Activated T-helper 1 cell treated with anti-CD3 and anti-CD28 coated beads, Interleukin-12 subunit alpha, Interleukin-12 subunit beta, Interleukin-2, Interleukin-4 antibody, amounts not matched to agents 30 ng/mL and 10 ng/mL and 1 ng/mL, durations not matched to agents 14 hours and 24 hours and 36 hours (primary cell): Measurements from ENCODE around the gene SH3TC1. TPM values are rescaled to one million over a fixed set of nuclear protein-coding genes. Genes with fewer than 3 reads are reported as not detected.
A peak's percentile ranks its signal among the peaks of the same experiment; 100 is the strongest.

Experiments used
- DNase-seq: peaks from one replicate; pipeline ENCODE4 v3.0.0; 2021; ENCODE audit warnings: low spot score
- H3K27ac Mint-ChIP-seq: one replicate; pipeline ENCODE4 v1.8.0; 2021; ENCODE audit warnings: mild to moderate bottlenecking, mixed read lengths
- H3K27me3 Mint-ChIP-seq: one replicate; pipeline ENCODE4 v1.8.0; 2022; ENCODE audit warnings: mild to moderate bottlenecking, moderate library complexity, mixed read lengths; ENCODE audit not compliant: insufficient read depth
- H3K36me3 Mint-ChIP-seq: one replicate; pipeline ENCODE4 v1.8.0; 2021; ENCODE audit warnings: low read depth, mixed read lengths
- H3K4me1 Mint-ChIP-seq: one replicate; pipeline ENCODE4 v1.8.0; 2021; ENCODE audit warnings: low read depth, mixed read lengths
- H3K4me3 Mint-ChIP-seq: one replicate; pipeline ENCODE4 v1.8.0; 2021; ENCODE audit warnings: mild to moderate bottlenecking, moderate library complexity, mixed read lengths
- H3K9me3 Mint-ChIP-seq: one replicate; pipeline ENCODE4 v1.8.0; 2021; ENCODE audit warnings: mixed read lengths
- intact Hi-C: fragments of 100-400 bp; cut with micrococcal nuclease; formaldehyde crosslinking; loops from one replicate; pipeline ENCODE4 v1.15.1; 2024
- total RNA-seq: library from RNA; stranded (reverse); gene quantifications from 2 replicates; pipeline ENCODE4 v1.2.3, GENCODE V29; 2022

Gene SH3TC1
- total RNA-seq, 1 donor from 2014 or later, result 25.4 TPM

DNA sequence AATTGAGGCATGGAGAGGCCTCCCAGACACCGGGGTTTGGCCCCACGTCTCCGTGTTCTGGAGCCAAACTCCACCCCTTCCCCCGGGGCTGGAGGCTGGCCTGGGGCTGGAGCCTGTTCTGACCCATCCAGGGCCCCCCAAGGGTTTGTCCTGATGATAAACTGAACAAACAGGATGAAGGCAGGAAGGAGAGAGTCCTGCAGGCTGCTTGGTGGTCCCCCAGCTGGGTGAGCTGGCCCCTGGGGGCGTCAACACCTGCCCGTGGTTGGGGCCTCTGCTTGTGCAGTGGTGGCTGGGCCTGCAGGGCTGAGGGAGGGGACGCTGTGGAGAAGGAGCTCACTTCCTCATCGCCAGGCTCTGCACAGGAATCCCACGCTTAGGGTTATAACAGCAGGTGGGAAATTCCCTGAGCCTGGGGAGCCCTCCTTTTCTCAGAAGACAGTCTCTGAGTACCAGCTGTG lies 2.3 kb downstream of the SH3TC1 start:
- peak; percentile 51 for DNase-seq
- H3K4me1 Mint-ChIP-seq, result peaks cover 30% of the 10 kb centered on the region
- H3K9me3 Mint-ChIP-seq, result no peaks in the 10 kb centered on the region

DNA sequence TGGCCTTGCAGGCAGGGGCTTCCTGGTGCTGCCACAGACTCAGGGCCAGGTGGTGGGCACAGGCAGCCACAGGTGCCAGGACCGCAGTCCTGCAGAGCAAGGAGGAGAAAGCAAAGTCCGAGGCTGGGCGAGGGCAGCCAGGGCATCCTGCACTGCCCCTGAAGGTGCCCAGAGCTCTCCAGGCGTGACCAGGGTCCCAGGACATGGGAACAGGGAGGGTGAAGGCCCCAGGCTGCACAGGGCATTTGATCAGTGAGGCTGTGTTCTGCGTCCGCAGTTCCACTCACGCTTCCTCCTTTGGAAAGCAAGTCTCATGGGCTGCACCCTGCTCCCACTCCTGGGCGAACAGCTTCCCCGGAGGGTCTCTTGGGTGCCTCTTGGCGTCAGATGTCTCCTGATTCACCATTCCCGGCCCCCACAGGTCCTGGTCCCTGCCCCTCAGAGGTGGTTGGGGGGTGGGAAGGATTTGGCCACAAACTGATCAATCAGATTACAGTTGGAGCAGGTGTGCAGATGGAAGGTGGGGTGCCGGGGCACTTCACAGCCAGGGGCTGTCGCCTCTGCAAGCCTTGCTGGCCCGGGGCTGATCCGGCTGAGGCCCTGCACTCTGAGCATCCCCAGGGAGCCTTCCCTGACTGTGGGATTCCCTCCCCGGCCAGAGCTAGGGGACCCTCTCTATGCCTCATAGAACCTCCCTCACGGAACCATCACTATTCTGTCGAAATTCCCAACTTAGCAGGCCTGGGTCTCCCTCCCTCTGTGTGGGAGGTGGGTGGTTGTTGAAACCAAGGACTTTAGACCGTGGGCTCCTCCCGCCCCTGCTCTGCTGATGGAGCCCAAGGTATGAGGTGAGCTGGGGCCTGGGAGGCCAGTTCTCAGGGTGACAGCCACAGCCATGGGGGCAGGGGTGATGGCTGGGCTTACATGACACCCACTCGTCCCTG lies 3.3 kb downstream of the SH3TC1 start:
- peaks cover 6% of the 10 kb centered on the region for H3K36me3 Mint-ChIP-seq
- H3K27ac Mint-ChIP-seq, result no peak overlapping the region
- H3K4me1 Mint-ChIP-seq, result peaks cover 30% of the 10 kb centered on the region
- intact Hi-C loops, result loop anchor here (10.0 kb wide), 1 partner anchor 1912 kb away; the partner anchor contains the start of gene WDR1
- no peak for DNase-seq
- H3K27me3 Mint-ChIP-seq, result no peaks in the 10 kb centered on the region
- peak overlapping the region; percentile 89 for H3K4me3 Mint-ChIP-seq
- no peaks in the 10 kb centered on the region for H3K9me3 Mint-ChIP-seq

More for the DNA sequence above, 2.3 kb downstream of the SH3TC1 start:
- peaks cover 6% of the 10 kb centered on the region for H3K36me3 Mint-ChIP-seq
- peak overlapping the region; percentile 86 for H3K27ac Mint-ChIP-seq
- intact Hi-C loops, result loop anchor here (1.0 to 10.0 kb wide), 3 partner anchors 24 to 1913 kb away; partner anchors contain the start of genes ACOX3, TRMT44 and WDR1
- H3K4me3 Mint-ChIP-seq, result peak overlapping the region; percentile 89
- H3K27me3 Mint-ChIP-seq, result peaks cover 1% of the 10 kb centered on the region

DNA sequence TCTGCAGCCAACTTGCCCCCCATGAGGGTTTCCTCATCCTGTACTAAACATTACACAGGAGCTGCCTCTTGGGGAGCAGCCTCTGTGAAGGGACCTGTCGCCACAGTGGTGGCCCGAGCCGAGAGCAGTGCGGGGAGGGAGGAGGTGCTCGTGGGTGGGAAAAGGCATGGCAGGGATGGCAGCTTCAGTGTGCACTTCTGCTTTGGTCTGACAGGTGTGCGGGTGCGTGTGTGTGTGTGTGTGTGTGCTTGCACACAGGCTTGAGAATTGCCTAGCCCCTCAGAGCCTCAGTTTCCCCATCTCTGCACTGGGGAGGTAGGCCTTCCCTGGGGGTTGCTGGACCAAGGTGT lies 3.9 kb downstream of the SH3TC1 start:
- no peaks in the 10 kb centered on the region for H3K27me3 Mint-ChIP-seq
- intact Hi-C loops, result loop anchor here (10.0 kb wide), 1 partner anchor 1912 kb away; the partner anchor contains the start of gene WDR1
- no peaks in the 10 kb centered on the region for H3K9me3 Mint-ChIP-seq
- H3K36me3 Mint-ChIP-seq, result peaks cover 6% of the 10 kb centered on the region
- DNase-seq, result no peak
- H3K4me1 Mint-ChIP-seq, result peaks cover 30% of the 10 kb centered on the region
- no peak overlapping the region for H3K4me3 Mint-ChIP-seq
- H3K27ac Mint-ChIP-seq, result no peak overlapping the region

DNA sequence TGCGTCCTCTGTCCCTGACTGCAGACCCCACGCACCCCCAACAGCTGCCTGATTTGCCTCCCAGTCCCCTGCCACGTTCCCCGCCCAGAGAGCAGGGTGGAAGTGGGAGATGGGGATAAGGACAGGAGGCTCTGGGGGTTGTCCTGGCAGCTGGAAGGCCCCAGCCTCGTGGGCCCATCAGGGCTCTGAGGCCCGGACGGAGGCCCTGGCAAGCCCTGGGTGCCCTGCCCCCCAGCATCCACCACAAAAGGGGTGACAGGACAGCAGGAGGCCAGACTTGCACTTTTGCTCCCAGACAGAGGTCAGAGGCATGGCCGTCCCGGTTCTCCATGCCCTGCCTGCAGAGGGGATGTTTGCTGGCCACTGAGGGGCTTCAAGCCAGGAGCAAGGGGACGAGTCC lies 4.7 kb downstream of the SH3TC1 start:
- Mint-ChIP-seq H3K27ac (no peak overlapping the region), H3K4me1 (peaks cover 22% of the 10 kb centered on the region), H3K4me3 (no peak overlapping the region), H3K9me3 (no peaks in the 10 kb centered on the region), H3K27me3 (no peaks in the 10 kb centered on the region), H3K36me3 (peaks cover 6% of the 10 kb centered on the region)
- intact Hi-C loops, result loop anchor here (10.0 kb wide), 1 partner anchor 1911 kb away; the partner anchor contains the start of gene WDR1
- no peak for DNase-seq

DNA sequence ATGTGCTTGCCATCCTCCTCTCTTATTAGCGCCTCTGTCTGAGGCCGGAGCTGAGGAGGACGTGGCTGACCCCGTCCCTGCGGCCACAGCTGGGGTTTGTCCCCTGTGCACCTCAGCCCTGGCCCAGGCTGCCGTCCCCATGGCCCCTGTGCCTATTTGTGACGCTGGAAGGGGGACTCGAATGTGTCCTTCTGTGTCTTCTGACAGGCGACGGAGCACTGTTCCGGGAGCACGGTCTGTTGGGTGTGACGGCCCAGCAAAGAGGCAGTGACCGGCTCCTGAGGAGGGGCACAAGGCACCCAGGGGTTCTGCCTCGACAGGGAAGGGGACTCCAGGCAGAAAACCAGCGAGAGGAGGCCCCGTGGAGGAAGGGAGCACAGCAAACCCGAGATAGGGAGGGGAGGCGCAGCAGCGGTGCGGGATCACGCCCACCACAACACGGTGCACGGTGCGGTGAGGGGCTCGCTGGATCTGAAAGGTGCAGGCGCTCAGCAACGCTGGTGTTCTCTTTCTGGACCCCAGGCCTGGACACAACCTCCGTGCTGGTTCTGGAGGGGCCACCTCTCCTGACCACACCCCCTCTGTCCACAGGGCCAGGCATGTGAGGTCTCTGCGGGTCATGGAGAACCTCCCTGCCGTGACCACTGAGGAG lies 5.6 kb downstream of the SH3TC1 start:
- Mint-ChIP-seq H3K9me3 (no peaks in the 10 kb centered on the region), H3K4me3 (no peak overlapping the region), H3K27ac (no peak overlapping the region), H3K36me3 (peaks cover 7% of the 10 kb centered on the region), H3K4me1 (peaks cover 20% of the 10 kb centered on the region), H3K27me3 (no peaks in the 10 kb centered on the region)
- DNase-seq, result no peak
- intact Hi-C loops, result loop anchor here (10.0 kb wide), 1 partner anchor 1910 kb away; the partner anchor contains the start of gene WDR1

DNA sequence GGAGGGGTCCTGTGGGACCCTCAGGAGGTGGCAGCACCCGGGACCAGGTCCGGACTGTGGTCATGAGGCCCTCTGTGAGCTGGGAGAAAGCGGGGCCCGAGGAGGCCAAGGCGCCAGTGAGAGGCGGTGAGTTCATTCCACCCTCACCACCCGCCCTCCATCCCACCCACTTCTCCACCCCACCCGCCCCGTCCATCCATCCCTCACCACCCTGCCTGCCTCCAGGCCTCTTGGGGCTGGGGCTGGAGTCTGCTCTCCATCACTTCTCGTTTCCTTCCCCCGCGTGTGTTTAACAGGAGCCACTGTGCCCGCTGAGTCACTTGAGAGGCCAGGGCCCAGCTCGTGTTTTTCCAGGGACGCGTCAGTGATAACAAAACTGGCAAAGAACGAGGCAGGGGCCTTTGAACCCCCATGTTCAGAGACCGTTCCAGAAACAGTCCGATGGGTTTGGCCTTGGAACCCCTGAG lies 6.2 kb downstream of the SH3TC1 start:
- Mint-ChIP-seq H3K27ac (no peak overlapping the region), H3K9me3 (no peaks in the 10 kb centered on the region), H3K36me3 (peaks cover 7% of the 10 kb centered on the region), H3K27me3 (no peaks in the 10 kb centered on the region), H3K4me1 (peaks cover 18% of the 10 kb centered on the region), H3K4me3 (no peak overlapping the region)
- intact Hi-C loops, result loop anchor here (10.0 kb wide), 1 partner anchor 1910 kb away; the partner anchor contains the start of gene WDR1
- no peak for DNase-seq

DNA sequence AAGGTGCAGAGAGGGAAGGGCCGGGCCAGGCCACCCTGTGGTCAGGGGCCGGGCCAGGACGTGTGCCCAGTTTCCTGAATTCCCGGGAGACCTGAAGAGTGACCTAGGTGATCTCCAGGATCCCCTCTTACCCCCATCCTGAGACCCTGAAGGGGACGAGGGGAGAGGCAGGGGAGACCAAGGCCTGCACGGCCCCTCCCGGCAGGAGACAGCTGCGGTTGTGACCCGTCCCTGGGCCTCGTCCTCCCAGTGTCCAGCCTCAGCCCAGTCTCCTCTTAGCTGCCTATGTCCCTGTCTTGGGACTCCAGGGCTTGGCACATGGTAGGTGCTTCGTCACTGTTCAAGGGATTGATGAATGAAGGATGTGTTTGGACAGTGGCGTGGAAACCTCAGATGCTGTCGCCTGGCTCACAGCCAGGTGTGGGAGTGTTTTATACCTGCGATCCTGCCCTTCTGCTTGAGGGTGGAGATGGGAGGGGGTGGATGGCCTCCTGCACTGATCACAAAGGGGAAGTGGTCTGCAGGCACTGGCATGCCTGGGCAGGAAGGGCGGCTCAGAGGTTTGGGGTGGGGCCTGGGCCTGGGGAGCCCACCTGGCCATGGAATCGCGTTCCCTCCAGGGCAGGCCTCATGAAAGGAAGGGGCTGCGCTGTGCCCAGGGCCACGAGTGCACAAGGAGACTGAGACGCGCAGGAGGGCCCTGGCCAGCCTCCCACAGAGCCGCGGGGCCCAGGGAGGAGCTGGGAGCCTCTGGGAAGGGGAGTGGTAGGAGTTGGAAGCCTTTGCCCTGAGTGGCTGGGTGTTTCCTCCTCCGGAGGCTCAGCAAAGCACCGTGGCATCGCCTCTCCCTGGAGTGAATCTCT lies 6.9 kb downstream of the SH3TC1 start:
- H3K36me3 Mint-ChIP-seq, result peaks cover 7% of the 10 kb centered on the region
- intact Hi-C loops, result loop anchor here (10.0 kb wide), 1 partner anchor 1909 kb away; the partner anchor contains the start of gene WDR1
- H3K27ac Mint-ChIP-seq, result no peak overlapping the region
- no peak for DNase-seq
- H3K4me1 Mint-ChIP-seq, result peaks cover 11% of the 10 kb centered on the region
- no peaks in the 10 kb centered on the region for H3K27me3 Mint-ChIP-seq
- H3K4me3 Mint-ChIP-seq, result no peak overlapping the region
- H3K9me3 Mint-ChIP-seq, result no peaks in the 10 kb centered on the region

DNA sequence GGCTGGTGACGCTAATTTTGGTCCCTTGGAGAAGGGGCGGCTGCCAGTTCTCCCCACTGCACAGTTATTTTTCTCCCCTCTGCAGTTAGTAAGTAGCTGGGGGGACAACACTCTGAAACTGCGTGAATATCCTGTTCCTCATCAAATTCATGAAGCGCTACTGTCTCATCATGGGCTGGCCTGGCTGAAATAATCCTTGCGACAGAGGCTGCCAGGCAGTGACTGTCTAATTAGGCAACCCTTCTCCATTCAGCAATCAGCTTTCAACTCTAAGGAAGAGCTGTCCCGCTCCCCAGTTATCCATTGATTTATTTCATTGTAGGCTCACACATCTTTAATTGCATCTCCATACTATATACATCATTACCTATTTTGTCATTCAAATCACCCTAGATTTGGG lies 8.2 kb downstream of the SH3TC1 start:
- intact Hi-C loops, result loop anchor here (10.0 kb wide), 1 partner anchor 1907 kb away; the partner anchor contains the start of gene WDR1
- no peak overlapping the region for H3K4me3 Mint-ChIP-seq
- H3K4me1 Mint-ChIP-seq, result no peaks in the 10 kb centered on the region
- H3K9me3 Mint-ChIP-seq, result no peaks in the 10 kb centered on the region
- no peak overlapping the region for H3K27ac Mint-ChIP-seq
- no peak for DNase-seq
- H3K36me3 Mint-ChIP-seq, result peaks cover 3% of the 10 kb centered on the region
- H3K27me3 Mint-ChIP-seq, result no peaks in the 10 kb centered on the region

DNA sequence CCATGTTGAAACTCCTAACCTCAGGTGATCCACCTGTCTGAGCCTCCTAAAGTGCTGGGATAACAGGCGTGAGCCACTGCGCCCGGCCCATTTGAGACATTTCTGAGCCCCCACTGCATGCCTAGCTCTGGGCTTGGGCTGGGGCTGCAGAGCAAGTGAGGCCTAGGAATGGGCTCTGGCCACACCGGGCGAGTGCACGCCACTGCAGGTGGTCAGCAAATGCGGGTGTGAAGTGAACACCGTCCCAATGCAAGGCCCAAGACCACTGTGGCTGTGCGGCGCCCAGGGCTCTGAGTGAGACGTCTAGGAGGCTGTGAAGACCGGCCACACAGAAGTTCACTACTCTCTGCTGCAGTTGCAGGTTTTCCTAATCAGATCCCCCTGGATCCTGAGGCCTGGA lies 9.5 kb downstream of the SH3TC1 start:
- Mint-ChIP-seq H3K36me3 (peaks cover 5% of the 10 kb centered on the region), H3K4me1 (no peaks in the 10 kb centered on the region), H3K4me3 (no peak overlapping the region), H3K9me3 (no peaks in the 10 kb centered on the region), H3K27me3 (no peaks in the 10 kb centered on the region), H3K27ac (no peak overlapping the region)
- no peak for DNase-seq
- intact Hi-C loops, result loop anchor here (10.0 kb wide), 1 partner anchor 1906 kb away; the partner anchor contains the start of gene WDR1

DNA sequence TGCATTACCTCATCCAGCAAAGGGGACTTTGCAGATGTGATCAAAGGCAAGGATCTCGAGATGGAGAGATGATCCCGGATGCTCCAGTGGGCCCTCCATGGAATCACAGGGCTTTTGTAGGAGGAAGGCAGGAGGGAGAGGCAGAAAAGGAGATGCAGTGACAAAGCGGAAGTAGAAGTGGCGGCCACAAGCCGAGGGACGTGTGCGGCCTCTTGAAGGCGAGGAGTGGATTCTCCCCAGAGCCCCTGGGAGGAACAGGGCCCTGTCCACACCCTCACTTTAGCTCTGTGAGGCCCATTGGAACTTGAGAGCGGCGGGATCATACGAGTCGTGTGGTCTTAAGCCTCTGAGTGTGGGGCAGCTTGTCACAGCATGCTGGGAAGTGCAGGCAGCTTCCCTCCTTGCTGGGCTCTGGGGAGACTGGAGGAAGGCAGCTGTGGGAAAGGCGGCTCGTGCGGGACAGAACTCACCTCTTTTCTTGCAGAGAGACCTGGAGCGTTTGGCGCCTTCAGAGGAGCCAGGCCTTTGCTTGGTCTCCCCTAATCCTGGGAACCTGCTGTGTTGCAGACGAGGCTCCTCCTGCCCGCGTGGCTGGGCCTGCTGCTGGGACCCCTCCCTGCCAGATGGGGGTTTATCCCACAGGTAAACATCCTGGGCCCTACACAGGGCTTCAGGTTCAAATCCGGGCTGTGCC lies 10.2 kb downstream of the SH3TC1 start:
- Mint-ChIP-seq H3K4me3 (no peak overlapping the region), H3K4me1 (no peaks in the 10 kb centered on the region), H3K27ac (no peak overlapping the region), H3K9me3 (no peaks in the 10 kb centered on the region), H3K36me3 (peaks cover 5% of the 10 kb centered on the region), H3K27me3 (no peaks in the 10 kb centered on the region)
- intact Hi-C loops, result loop anchor here (10.0 kb wide), 1 partner anchor 1905 kb away; the partner anchor contains the start of gene WDR1
- DNase-seq, result no peak

DNA sequence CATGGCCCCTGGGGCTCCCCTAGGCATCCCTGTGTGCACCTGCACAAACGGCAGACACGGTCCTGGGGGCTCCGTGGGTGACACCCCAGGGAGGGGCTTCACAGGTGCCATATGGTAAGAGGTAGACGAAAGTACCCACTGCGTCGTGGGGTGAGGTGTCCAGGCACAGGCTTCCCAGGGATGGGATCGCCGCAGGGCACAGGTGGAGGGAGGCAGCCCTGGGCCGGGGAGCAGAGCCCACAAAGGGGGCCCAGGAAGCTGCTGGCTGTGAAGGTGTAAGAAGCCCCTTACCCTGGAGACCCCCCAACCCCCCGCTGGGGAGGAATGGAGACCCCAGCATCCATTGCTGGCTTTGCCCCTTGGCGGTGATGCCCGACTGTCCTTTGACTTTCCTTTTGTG lies 10.9 kb downstream of the SH3TC1 start:
- Mint-ChIP-seq H3K4me3 (no peak overlapping the region), H3K27me3 (no peaks in the 10 kb centered on the region), H3K9me3 (no peaks in the 10 kb centered on the region), H3K4me1 (no peaks in the 10 kb centered on the region), H3K27ac (no peak overlapping the region), H3K36me3 (peaks cover 5% of the 10 kb centered on the region)
- no peak for DNase-seq
- intact Hi-C loops, result no loop called here
